Testis (tissue), 2 donors: ENCODE measurements around the gene SCN4B.

ENCODE experiments used
- CTCF ChIP-seq, 3 experiments: fragments of 450-650 bp in 2 of 3; fragments of 200-600 bp in 1 of 3; sonication (generic) in 1 of 3; IDR thresholded peaks; one replicate each; pipeline ENCODE4 v1.5.1; 2016 to 2019; ENCODE audit warnings: antibody characterized with exemption in 3 of 3, mild to moderate bottlenecking in 2 of 3, moderate library complexity in 1 of 3
- POLR2A ChIP-seq: fragments of 450-650 bp; IDR thresholded peaks from one replicate; pipeline ENCODE4 v1.6.1; 2017; ENCODE audit warnings: antibody characterized with exemption, mild to moderate bottlenecking, moderate library complexity

- TF ChIP-seq CTCF (IDR thresholded peaks at IDR 0.05) (no peak), POLR2A (no peak)
These were observed 23.7 kb downstream of the SCN4B start for GRCh38 chr11:118128721-118129470.
